Pons (tissue), 1 donor: ENCODE measurements around the gene PDIA5.
"Not testable (repeated sequence)": the region's sequence is repeated elsewhere in the genome, so short reads cannot be mapped to it uniquely, and the experiment has no call there.

Experiments used
- DNase-seq: peaks from one replicate; pipeline ENCODE4 v3.0.0-alpha.2; 2016; ENCODE audit warnings: low spot score

Gene PDIA5

GRCh38 chr3:123150449-123151215, 83.8 kb downstream of the PDIA5 start:
- DNase-seq: no peak

DNA sequence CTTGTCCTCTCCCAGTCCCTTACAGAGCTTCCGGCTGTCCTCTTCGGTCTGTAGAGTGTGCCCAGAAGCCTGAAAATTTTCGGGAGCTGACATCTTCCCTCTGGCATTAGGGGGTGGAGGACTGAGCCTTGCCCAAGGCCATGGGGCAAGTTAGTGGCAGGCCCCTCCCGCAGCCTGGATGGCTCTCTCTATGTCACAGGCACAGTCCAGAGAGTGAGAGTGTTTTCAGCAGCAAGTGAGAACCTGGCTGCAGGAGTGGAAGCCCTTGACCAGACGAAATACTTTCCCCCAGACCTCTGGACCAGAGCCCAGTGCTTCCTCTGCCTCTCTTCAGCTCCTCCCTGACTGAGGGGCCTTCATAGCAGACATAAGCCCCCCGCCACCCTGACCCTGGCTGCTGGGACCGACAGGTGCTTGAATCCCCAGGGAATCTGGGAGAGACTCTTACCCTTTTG, 84.5 kb downstream of the PDIA5 start:
- no peak for DNase-seq

- not testable (repeated sequence) for DNase-seq
Measured at GRCh38 chr3:123151853-123152420, 85.1 kb downstream of the PDIA5 start.

DNA sequence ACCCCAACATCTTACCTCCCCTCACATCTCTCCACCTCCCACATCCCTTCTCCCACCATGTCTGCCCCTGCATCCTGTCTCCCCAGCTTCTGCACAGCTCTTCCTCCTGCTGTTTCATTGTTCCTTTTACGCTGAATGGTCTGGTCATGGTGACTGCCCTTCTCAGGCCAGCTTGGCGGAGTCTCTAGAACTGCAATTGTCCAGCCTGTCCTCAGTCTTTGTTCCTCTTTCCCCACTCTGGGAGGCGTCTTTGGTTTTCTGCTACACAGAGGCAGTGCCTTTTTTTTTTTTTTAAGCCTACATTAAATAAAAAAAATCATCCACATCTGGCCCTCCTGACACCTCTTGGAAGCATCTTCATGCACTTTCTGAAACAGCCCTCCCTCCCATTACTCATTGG, 85.9 kb downstream of the PDIA5 start:
- DNase-seq: peak; percentile 66

DNA sequence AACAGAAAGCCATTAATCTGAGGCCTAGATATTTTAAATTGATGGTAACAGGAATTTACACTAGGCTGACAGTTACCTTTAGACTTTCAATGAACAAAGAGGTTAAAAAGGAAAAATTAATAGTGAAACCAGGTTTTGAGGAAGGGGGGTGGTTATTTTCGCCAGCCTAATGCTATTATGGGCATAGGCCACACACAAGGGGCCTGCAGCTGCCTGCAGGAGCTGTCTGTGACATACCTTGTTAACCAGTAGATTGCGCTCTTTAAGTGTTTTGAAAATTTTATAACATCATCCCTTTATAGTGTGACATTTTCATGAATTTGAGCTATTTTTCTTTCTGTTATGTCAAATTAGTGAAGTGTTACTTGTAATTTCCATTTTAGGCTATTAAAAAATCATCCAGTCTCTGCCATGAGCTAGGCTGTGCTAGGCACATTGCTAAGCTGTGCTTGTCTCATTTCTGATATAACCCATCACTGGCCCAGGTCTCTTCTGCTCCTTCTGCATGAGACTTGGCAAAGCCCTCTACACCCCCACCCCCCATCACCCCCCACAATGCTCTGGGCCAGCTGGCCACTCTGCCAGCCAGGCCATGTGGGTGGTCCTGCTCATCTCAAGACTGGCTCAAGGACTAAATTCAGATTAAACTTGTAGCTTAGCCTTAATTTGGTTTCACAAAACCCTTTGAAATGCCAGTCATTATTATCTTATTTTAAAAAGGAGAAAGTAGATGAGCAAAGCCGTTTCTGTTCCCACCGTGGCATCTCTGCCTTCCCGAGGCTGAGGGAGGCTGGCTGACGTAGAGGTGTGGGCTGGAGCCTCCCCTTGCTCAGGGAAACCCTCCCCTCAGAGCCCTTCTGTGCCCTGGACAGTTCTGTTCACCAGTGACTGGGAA, 86.5 kb downstream of the PDIA5 start:
- DNase-seq: peak; percentile 10

GRCh38 chr3:123154020-123154985, 87.5 kb downstream of the PDIA5 start:
- peak; percentile 7 for DNase-seq

- peak; percentile 19 for DNase-seq
Measured at GRCh38 chr3:123155471-123156011, 88.7 kb downstream of the PDIA5 start.

- DNase-seq: no peak
Measured at GRCh38 chr3:123156276-123156995, 89.6 kb downstream of the PDIA5 start.

GRCh38 chr3:123157209-123157597, 90.4 kb downstream of the PDIA5 start:
- DNase-seq: no peak

DNA sequence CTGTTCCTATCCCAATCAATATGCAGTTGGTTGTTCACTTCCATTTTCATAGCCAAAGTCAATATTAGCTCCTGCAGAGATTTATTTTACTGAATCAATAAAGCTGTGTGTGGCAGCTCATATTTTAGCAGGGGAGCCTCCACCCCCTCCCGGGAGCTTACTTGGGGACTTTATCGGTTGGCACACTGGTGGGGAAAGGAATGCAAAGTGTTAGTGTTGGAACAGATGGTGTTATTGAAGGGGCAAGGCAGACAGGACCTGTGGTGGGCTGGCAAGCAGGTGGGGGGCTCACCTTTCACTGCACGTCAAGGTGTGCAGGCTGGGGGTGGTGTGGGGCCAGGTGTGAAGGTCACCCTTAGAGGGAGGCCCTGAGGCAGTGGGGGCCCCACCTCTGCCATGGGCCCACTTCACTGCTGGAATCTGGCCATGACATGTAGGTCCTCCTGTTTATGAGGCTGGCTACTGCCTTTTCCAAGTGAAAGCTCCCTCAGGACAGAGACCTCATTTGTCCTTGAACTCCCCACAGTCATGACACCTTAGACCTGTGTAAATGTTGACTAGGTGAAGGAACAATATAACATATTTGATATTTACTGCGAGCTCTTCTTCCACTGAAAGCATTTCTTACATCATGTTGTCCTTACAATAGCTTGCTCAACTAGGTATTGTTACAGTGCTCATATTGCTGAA, 90.9 kb downstream of the PDIA5 start:
- no peak for DNase-seq

- DNase-seq: no peak
Measured at GRCh38 chr3:123158330-123158729, 91.5 kb downstream of the PDIA5 start.

GRCh38 chr3:123158899-123159390, 92.1 kb downstream of the PDIA5 start:
- DNase-seq: no peak

DNA sequence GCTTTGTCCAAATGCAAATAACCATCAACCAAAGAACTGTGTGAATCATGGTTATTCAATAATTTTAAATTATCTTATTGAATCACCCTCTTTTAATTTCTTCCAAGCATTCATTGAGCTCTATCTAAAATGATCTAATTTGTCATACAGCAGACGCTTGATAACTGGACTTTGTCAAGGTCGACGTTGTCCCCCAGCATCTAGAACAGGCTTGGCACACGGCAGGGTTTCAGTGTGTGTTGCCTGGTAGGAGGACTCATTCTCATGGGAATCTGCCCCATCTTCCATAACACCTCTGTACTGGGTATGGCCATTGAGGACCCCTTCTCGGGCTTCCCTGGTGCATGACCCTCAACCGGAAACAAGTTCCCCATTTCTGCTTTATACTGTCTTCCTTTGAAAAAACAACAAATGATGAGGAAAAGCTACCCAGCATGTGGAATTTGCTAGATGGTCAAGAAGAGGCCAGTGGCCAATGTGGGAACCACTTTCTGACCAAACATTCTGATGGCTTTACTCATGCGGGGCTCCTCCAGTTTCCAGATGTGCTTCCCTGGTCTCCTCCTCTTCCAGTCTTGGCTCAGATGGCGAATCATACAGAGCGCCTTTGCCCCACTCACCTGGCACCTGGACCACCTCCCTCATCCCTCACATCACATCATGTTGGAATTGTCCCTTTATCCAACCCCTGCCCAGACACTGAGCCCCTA, 93.3 kb downstream of the PDIA5 start:
- DNase-seq: no peak

DNA sequence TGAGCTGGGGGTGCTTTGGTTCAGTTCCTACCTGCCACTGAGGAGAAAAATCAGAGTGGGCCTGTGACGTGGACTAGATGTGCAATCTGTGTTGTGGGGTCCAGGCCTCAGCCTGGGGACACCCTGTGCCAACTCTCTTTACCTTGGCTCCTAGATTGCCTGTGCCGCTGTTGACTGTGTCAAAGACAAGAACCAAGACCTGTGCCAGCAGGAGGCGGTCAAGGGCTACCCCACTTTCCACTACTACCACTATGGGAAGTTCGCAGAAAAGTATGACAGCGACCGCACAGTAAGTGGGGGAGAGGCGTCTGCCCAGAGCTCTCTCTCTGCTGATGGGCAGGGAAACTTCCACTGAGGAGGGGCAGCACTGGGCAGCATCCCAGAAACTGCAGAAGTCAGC, 94.3 kb downstream of the PDIA5 start:
- DNase-seq: no peak

DNA sequence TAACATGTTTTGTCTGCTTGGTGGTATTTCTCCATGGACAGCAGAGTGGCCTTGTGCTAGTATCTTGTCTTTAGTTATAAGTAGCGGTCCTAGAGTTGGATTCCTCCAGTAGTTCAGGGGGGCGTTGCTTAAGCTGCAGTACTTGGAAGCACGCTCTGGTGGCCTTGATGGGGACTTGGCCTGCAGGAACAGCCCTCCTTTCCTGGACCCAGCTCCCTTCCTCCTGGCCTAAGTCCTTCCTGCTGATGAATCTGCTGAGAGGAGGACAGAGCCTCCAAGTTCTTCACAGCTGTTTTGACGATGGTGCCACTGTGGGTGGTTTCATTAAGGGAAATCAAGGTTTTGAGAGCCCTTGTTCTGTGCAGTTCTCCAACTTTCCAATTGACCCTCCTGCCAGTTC, 96.3 kb downstream of the PDIA5 start:
- DNase-seq: no peak

DNA sequence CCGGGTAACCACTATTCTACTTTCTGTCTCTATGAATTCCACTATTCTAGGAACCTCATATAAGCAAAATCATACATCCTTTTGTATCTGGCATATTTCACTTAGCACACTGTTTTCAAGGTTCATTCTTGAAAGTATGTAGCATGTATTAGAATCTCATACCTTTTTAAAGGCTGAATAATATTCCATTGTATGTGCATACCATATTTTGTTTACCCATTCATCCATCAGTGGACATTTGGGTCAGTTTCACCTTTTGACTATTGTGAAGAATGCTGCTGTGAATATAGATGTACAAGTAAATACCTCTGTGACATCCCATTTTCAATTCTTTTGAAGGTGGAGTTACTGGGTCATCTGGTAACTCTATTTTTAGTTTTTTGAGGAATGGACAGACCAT, 98.3 kb downstream of the PDIA5 start:
- DNase-seq: no peak

DNA sequence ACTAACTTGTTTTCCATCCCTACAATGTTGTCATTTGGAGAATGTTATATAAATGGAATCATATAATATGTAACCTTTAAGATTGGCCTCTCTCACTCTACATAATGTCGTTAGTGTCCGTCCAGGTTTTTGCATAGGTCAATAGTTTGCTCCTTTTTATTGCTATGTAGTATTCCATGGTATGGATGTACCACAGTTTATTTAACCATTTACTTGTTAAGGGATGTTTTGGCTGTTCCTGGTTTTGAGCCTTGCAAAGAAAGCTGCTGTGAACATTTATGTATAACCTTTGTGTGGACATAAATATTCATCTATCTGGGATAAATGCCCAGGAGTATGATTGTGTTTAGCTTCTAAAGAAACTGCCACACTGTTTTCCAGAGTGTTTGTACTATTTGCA, 100.9 kb downstream of the PDIA5 start:
- no peak for DNase-seq

DNA sequence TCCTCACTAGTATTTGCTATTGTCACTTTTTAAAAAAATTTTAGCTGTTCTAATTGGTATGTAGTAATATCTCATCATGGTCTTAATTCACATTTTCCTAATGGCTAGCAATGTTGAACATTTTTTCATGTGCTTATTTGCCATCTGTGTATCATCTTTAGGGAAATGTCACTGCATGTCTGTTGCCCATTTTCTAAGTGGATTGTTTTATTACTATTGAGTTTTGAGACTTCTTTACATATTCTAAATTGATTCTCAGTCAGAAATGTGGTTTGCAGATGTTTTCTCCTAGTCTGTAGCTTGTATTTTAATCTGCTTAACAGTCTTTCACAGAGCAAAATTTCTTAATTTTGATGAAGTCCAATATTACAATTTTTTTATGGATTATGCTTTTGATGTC, 101.3 kb downstream of the PDIA5 start:
- DNase-seq: no peak

DNA sequence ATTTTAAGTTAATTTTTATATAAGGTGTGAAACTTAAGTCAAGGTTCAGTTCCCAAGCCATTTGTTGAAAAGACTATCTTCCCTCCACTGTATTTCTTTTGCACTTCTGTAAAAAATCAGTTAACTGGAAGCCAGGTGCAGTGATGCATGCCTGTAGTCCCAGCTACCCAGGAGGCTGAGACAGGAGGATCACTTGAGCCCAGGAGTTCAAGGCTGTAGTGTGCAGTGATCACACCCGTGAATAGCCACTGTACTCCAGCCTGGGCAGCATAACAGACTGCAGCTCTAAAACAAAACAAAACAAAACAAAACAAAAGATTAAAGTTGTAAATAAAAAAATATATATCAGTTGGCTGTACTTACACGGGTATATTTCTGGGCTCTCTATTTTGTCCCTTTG, 101.8 kb downstream of the PDIA5 start:
- DNase-seq: no peak
